Measurements from ENCODE around the gene SLC26A11. TPM values are rescaled to one million over a fixed set of nuclear protein-coding genes. Genes with fewer than 3 reads are reported as not detected.
A peak's percentile ranks its signal among the peaks of the same experiment; 100 is the strongest.

Gene SLC26A11
- total and polyA plus RNA-seq, 2 of the 13 experiments (the other 11 are each of a cell fraction or from before 2014, with no cell fraction given), result 8.7 to 13.2 TPM

GRCh38 chr17:80254396-80255251, 34.4 kb downstream of the SLC26A11 start (continued):
- TF ChIP-seq, protein P1, sequence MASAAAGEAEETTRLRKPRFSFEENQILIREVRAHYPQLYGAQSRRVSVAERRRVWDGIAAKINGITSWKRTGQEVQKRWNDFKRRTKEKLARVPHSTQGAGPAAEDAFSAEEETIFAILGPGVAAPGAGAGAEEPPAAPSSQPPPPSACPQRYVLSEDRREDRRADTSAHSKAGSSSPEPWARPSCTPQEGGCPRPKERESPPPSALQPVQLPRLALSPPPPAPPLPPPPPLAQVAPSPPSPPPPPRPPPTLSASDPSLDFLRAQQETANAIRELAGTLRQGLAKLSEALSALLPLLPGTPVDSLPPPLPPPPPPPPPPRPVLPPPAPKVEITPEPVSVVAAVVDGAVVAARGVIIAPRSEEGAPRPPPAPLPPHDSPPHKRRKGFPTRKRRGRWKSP (CRISPR knock-in tag; IDR thresholded peaks at IDR 0.05), result no peak
- TF ChIP-seq, protein P2, sequence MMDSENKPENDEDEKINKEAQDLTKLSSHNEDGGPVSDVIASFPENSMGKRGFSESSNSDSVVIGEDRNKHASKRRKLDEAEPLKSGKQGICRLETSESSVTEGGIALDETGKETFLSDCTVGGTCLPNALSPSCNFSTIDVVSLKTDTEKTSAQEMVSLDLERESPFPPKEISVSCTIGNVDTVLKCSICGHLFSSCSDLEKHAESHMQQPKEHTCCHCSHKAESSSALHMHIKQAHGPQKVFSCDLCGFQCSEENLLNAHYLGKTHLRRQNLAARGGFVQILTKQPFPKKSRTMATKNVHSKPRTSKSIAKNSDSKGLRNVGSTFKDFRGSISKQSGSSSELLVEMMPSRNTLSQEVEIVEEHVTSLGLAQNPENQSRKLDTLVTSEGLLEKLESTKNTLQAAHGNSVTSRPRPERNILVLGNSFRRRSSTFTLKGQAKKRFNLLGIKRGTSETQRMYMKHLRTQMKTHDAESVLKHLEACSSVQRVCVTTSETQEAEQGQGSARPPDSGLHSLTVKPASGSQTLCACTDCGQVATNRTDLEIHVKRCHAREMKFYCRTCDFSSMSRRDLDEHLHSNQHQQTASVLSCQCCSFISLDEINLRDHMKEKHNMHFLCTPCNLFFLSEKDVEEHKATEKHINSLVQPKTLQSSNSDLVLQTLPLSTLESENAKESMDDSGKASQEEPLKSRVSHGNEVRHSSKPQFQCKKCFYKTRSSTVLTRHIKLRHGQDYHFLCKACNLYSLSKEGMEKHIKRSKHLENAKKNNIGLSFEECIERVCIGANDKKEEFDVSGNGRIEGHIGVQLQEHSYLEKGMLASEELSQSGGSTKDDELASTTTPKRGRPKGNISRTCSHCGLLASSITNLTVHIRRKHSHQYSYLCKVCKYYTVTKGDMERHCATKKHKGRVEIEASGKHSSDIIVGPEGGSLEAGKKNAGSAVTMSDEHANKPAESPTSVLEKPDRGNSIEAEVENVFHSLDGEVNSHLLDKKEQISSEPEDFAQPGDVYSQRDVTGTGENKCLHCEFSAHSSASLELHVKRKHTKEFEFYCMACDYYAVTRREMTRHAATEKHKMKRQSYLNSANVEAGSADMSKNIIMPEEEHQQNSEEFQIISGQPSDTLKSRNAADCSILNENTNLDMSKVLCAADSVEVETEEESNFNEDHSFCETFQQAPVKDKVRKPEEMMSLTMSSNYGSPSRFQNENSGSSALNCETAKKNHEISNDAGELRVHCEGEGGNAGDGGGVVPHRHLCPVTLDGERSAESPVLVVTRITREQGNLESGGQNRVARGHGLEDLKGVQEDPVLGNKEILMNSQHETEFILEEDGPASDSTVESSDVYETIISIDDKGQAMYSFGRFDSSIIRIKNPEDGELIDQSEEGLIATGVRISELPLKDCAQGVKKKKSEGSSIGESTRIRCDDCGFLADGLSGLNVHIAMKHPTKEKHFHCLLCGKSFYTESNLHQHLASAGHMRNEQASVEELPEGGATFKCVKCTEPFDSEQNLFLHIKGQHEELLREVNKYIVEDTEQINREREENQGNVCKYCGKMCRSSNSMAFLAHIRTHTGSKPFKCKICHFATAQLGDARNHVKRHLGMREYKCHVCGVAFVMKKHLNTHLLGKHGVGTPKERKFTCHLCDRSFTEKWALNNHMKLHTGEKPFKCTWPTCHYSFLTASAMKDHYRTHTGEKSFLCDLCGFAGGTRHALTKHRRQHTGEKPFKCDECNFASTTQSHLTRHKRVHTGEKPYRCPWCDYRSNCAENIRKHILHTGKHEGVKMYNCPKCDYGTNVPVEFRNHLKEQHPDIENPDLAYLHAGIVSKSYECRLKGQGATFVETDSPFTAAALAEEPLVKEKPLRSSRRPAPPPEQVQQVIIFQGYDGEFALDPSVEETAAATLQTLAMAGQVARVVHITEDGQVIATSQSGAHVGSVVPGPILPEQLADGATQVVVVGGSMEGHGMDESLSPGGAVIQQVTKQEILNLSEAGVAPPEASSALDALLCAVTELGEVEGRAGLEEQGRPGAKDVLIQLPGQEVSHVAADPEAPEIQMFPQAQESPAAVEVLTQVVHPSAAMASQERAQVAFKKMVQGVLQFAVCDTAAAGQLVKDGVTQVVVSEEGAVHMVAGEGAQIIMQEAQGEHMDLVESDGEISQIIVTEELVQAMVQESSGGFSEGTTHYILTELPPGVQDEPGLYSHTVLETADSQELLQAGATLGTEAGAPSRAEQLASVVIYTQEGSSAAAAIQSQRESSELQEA (CRISPR knock-in tag; IDR thresholded peaks at IDR 0.05; ENCODE audit: not compliant biosample characterization), result no peak
- no peak for TF ChIP-seq HNF4G (IDR thresholded peaks at IDR 0.05; ENCODE audit: borderline replicate concordance, low read depth, low read length)
- TF ChIP-seq HNF4G (CRISPR knock-in tag; IDR thresholded peaks at IDR 0.05; ENCODE audit: borderline replicate concordance, low read depth), result no peak
- TF ChIP-seq RFXAP (CRISPR knock-in tag; IDR thresholded peaks at IDR 0.05; ENCODE audit: borderline replicate concordance), result no peak
- TF ChIP-seq SMAD1 (CRISPR knock-in tag; IDR thresholded peaks at IDR 0.05; ENCODE audit: borderline replicate concordance, low read depth), result no peak
- TF ChIP-seq ZNF776 (CRISPR knock-in tag; IDR thresholded peaks at IDR 0.05), result no peak
- no peak for TF ChIP-seq SUZ12 (IDR thresholded peaks at IDR 0.05; ENCODE audit: low read depth, low read length)
- no peak for TF ChIP-seq NR0B2 (CRISPR knock-in tag; IDR thresholded peaks at IDR 0.05)
- no peak for TF ChIP-seq FUBP1 (CRISPR knock-in tag; IDR thresholded peaks at IDR 0.05; ENCODE audit: borderline replicate concordance)
- no peak; the same call in 1 of the 2 replicates for TF ChIP-seq SIX1 (CRISPR knock-in tag; IDR thresholded peaks at IDR 0.05; ENCODE audit: borderline replicate concordance)
- peak; percentile 82; the same call in 1 of the 2 replicates for TF ChIP-seq ZBTB25 (CRISPR knock-in tag; IDR thresholded peaks at IDR 0.05)
- no peak for TF ChIP-seq ZNF781 (CRISPR knock-in tag; IDR thresholded peaks at IDR 0.05; ENCODE audit: borderline replicate concordance, not compliant biosample characterization)
- TF ChIP-seq ZNF614 (CRISPR knock-in tag; IDR thresholded peaks at IDR 0.05; ENCODE audit: borderline replicate concordance), result peak; percentile 46; the same call in 1 of the 2 replicates

All from HepG2 (cell line).